CD4-positive, alpha-beta T cell (primary cell): ENCODE data around the gene TTLL8. TPM values are rescaled to one million over a fixed set of nuclear protein-coding genes. Genes with fewer than 3 reads are reported as not detected.

Source experiments
- ATAC-seq: fragments of 200-7000 bp; cut with Tn5 transposase; one replicate; pipeline ENCODE4 v1.10.0; 2022; ENCODE audit warnings: mild to moderate bottlenecking; ENCODE audit not compliant: poor library complexity
- CTCF ChIA-PET: fragments of 350-600 bp; sonication (Branson Sonifier 250); formaldehyde crosslinking; loops from one replicate; lab custom pipeline; 2021; ENCODE audit warnings: antibody characterized with exemption, inconsistent platforms; lab: Charles Lee
- POLR2A ChIA-PET: fragments of 350-600 bp; sonication (Branson Sonifier 250); formaldehyde crosslinking; loops from one replicate; lab custom pipeline; 2021; ENCODE audit warnings: antibody characterized with exemption, inconsistent platforms; lab: Charles Lee
- DNase-seq, 14 experiments: peaks; one replicate each; pipeline ENCODE4 v3.0.0-alpha.2; 2013 to 2020; ENCODE audit warnings: mixed read lengths in 2 of 14
- H3K27ac ChIP-seq, 2 donors: one replicate each; pipeline versions ENCODE4 v1.5.1 to v1.7.0; 2013; ENCODE audit warnings: low read length in 2 of 2, low read depth in 1 of 2, mild to moderate bottlenecking in 1 of 2
- H3K27me3 ChIP-seq, 2 experiments: 1 replicate in 1 of 2; 2 replicates in 1 of 2; pipeline versions ENCODE4 v1.6.1 to v1.7.0; 2013; ENCODE audit warnings: low read length in 2 of 2, control low read depth in 1 of 2, mild to moderate bottlenecking in 1 of 2, moderate library complexity in 1 of 2; ENCODE audit not compliant: insufficient read depth in 2 of 2, control insufficient read depth in 1 of 2
- H3K36me3 ChIP-seq: one replicate; pipeline ENCODE4 v1.6.1; 2013; ENCODE audit warnings: low read length, control low read depth; ENCODE audit not compliant: insufficient read depth
- H3K4me1 ChIP-seq: one replicate; pipeline ENCODE4 v1.6.1; 2013; ENCODE audit warnings: low read length, control low read depth; ENCODE audit not compliant: insufficient read depth
- H3K4me3 ChIP-seq: one replicate; pipeline ENCODE4 v1.5.1; 2013; ENCODE audit warnings: mild to moderate bottlenecking, low read length, moderate library complexity
- H3K9me3 ChIP-seq, 2 experiments: 1 replicate in 1 of 2; 2 replicates in 1 of 2; pipeline versions ENCODE4 v1.6.1 to v1.7.0; 2013; ENCODE audit warnings: low read length in 2 of 2, mild to moderate bottlenecking in 2 of 2, control low read depth in 1 of 2, moderate library complexity in 1 of 2; ENCODE audit not compliant: control insufficient read depth in 1 of 2, insufficient read depth in 1 of 2
- H3K27ac Mint-ChIP-seq: one replicate; pipeline ENCODE4 v1.8.0; 2020; ENCODE audit warnings: mixed read lengths
- H3K27me3 Mint-ChIP-seq: one replicate; pipeline ENCODE4 v1.8.0; 2021; ENCODE audit warnings: mixed read lengths
- H3K36me3 Mint-ChIP-seq: one replicate; pipeline ENCODE4 v1.8.0; 2021; ENCODE audit warnings: low read depth, mixed read lengths
- H3K4me1 Mint-ChIP-seq: one replicate; pipeline ENCODE4 v1.8.0; 2021; ENCODE audit warnings: low read depth, mixed read lengths
- H3K4me3 Mint-ChIP-seq: one replicate; pipeline ENCODE4 v1.8.0; 2020; ENCODE audit warnings: mild to moderate bottlenecking, mixed read lengths
- H3K9me3 Mint-ChIP-seq: one replicate; pipeline ENCODE4 v1.8.0; 2020; ENCODE audit warnings: mixed read lengths
- intact Hi-C, 2 experiments: fragments of 100-400 bp; cut with DNase I in 1 of 2; cut with micrococcal nuclease in 1 of 2; formaldehyde crosslinking; loops; one replicate each; pipeline versions ENCODE4 v1.15.1 to v1.9.0; 2023 to 2025; cut with DNase I, micrococcal nuclease
- total RNA-seq, 174 experiments: library from RNA in 2 of 174; stranded (reverse) in 2 of 174; gene quantifications; one replicate each; pipeline ENCODE4 v1.2.3 and lab custom pipeline; 2021 to 2026
- TF ChIP-seq, protein P1 (sequence below): fragments of 200-600 bp; IDR thresholded peaks from one replicate; pipeline ENCODE4 v1.8.0; 2022; ENCODE audit warnings: antibody characterized with exemption, mild to moderate bottlenecking

Gene TTLL8
- total RNA-seq, 2 experiments from 2014 or later: not detected

GRCh38 chr22:49995361-49996118 lies 62.6 kb downstream of the TTLL8 start:
- DNase-seq: peak in 1 of 14 experiments; percentile 14
- Mint-ChIP-seq H3K27me3 (peaks cover 9% of the 10 kb centered on the region), H3K36me3 (no peaks in the 10 kb centered on the region), H3K4me1 (peaks cover 15% of the 10 kb centered on the region), H3K4me3 (no peak overlapping the region), H3K27ac (no peak overlapping the region), H3K9me3 (peaks cover 3% of the 10 kb centered on the region)
- Histone ChIP-seq H3K36me3 (no peaks in the 10 kb centered on the region), H3K27me3 (peaks cover 7 to 9% of the 10 kb centered on the region in 2 experiments), H3K9me3 (peaks cover 0 to 15% of the 10 kb centered on the region in 2 experiments), H3K27ac (no peak overlapping the region), H3K4me3 (no peak overlapping the region), H3K4me1 (peaks cover 25% of the 10 kb centered on the region)
- POLR2A ChIA-PET: interaction anchor here (1.2 kb wide), 1 partner anchor 35 kb away, joined by 3 read pairs; the partner anchor contains the start of gene PIM3
- CTCF ChIA-PET: no interaction called here
- TF ChIP-seq, protein P1, sequence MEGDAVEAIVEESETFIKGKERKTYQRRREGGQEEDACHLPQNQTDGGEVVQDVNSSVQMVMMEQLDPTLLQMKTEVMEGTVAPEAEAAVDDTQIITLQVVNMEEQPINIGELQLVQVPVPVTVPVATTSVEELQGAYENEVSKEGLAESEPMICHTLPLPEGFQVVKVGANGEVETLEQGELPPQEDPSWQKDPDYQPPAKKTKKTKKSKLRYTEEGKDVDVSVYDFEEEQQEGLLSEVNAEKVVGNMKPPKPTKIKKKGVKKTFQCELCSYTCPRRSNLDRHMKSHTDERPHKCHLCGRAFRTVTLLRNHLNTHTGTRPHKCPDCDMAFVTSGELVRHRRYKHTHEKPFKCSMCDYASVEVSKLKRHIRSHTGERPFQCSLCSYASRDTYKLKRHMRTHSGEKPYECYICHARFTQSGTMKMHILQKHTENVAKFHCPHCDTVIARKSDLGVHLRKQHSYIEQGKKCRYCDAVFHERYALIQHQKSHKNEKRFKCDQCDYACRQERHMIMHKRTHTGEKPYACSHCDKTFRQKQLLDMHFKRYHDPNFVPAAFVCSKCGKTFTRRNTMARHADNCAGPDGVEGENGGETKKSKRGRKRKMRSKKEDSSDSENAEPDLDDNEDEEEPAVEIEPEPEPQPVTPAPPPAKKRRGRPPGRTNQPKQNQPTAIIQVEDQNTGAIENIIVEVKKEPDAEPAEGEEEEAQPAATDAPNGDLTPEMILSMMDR: no peak
- ATAC-seq: no peak
- intact Hi-C loops: no loop called here

DNA sequence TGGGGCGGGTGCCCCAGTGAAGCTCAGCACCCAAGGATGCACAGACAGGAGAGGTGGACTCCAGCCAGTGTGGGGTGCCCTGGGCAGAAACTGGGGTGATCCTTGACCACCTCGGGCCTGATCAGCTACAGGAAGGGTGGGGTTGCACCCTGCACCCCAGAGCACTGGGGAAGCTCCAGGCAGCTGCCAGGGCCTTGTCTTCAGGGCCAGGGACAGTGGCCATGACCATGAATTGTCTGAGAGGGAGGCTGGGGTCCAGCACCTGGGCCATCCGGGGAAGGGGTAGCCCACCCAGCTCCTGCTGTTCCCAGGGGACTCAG lies 63.1 kb downstream of the TTLL8 start:
- Histone ChIP-seq H3K27ac (no peak overlapping the region), H3K36me3 (no peaks in the 10 kb centered on the region), H3K9me3 (peaks cover 0 to 17% of the 10 kb centered on the region in 2 experiments), H3K4me1 (peaks cover 20% of the 10 kb centered on the region), H3K27me3 (peaks cover 2 to 3% of the 10 kb centered on the region in 2 experiments), H3K4me3 (no peak overlapping the region)
- POLR2A ChIA-PET: interaction anchor here (1.2 kb wide), 1 partner anchor 35 kb away, joined by 3 read pairs; the partner anchor contains the start of gene PIM3
- Mint-ChIP-seq H3K36me3 (no peaks in the 10 kb centered on the region), H3K4me3 (no peak overlapping the region), H3K9me3 (peaks cover 3% of the 10 kb centered on the region), H3K27me3 (peaks cover 9% of the 10 kb centered on the region), H3K27ac (no peak overlapping the region), H3K4me1 (peaks cover 15% of the 10 kb centered on the region)
- CTCF ChIA-PET: no interaction called here
- ATAC-seq (no peak), DNase-seq (peak in 1 of 14 experiments; percentile 12)
- TF ChIP-seq, protein P1: no peak
- intact Hi-C loops: no loop called here

DNA sequence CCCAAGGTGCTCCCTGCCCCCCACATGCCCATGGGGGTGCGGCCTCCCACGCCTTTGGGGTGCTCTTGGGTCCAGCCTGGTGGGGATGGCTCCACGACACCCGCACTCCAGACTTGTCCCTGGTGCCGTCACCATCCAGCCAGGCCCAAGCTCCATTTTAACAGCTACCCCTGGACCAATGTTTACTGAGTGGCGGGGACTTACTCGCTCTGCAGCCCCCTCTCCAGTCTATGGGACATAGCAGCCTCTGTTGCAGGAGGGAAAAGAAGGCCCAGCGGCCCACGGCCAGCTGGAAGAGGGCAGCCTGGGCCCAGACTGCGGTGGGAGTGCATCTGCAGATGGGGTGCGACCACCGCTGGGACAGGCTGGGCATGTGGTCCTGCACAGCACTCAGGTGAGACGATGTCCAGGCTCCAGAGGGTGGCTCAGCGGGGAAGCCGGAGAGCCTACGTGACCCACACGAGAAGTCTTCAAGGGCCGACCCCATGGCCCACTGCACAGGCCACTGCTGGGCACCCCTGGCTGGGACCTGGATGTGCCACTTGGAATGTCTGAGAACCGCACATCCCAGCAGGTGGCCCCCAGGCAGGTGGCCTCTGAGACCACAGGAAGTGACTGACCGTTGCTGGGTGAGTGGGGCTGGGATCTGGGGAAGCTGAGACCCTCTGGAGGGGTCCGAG lies 63.6 kb downstream of the TTLL8 start:
- peaks cover 9% of the 10 kb centered on the region for H3K27me3 Mint-ChIP-seq
- H3K9me3 Mint-ChIP-seq: peaks cover 3% of the 10 kb centered on the region
- peak in 1 of 14 experiments; percentile 25 for DNase-seq
- intact Hi-C loops: loop anchor here in 1 of 2 experiments (5.0 kb wide), 1 partner anchor 38 kb away; no protein-coding TSS in a partner anchor
- ChIA-PET CTCF (interaction anchor here (2.3 kb wide), 1 partner anchor 35 kb away, joined by 17 read pairs; no protein-coding TSS in a partner anchor), POLR2A (interaction anchor here (1.2 to 1.3 kb wide), 2 partner anchors 34 to 64 kb away, joined by 3 read pairs; partner anchors contain the start of gene PIM3)
- Histone ChIP-seq H3K27ac (no peak overlapping the region), H3K4me1 (peaks cover 17% of the 10 kb centered on the region), H3K27me3 (peaks cover 0 to 2% of the 10 kb centered on the region in 2 experiments), H3K36me3 (no peaks in the 10 kb centered on the region), H3K9me3 (peaks cover 0 to 18% of the 10 kb centered on the region in 2 experiments), H3K4me3 (no peak overlapping the region)
- no peak overlapping the region for H3K4me3 Mint-ChIP-seq
- no peak overlapping the region for H3K27ac Mint-ChIP-seq
- peaks cover 15% of the 10 kb centered on the region for H3K4me1 Mint-ChIP-seq
- TF ChIP-seq, protein P1: no peak
- no peaks in the 10 kb centered on the region for H3K36me3 Mint-ChIP-seq
- ATAC-seq: no peak
